Astrocyte of the spinal cord (primary cell): ENCODE measurements around the gene NF1.

ENCODE experiments used
- DNase-seq: peaks from one replicate; pipeline ENCODE4 v3.0.0; 2011; ENCODE audit warnings: low read depth, low spot score
- H3K4me3 ChIP-seq: 2 replicates; pipeline ENCODE4 v1.5.1; 2011; ENCODE audit warnings: low read depth, mild to moderate bottlenecking, low read length, moderate library complexity
- in situ Hi-C: cut with HindIII; loops from 2 replicates; pipeline ENCODE4 v1.10.0; 2017; ENCODE audit warnings: low sequenced_read_pairs
- TF ChIP-seq, protein P1 (sequence below): IDR thresholded peaks from 2 replicates; pipeline ENCODE4 v1.5.1; 2012; ENCODE audit warnings: low read depth, mild to moderate bottlenecking, low read length, inconsistent platforms

Gene NF1

DNA sequence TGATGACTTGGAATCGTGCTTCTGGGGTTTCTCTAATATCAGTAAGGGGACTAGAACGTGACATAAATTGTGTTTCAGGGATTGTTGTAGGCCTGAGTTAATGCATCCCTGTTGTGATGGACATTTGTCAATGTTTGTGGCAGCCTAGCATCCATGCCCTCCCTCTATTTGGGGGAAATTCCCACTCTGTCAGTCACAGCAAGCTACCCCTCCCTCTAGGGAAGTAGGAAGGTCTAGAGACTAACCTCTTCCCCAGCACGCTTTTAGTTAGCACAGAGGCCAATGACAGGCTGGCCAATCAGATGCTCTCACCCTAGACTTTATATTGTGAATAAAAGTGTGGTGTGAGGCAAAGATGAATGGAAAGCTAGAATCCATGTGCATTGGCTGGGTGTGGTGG lies 32.4 kb upstream of the NF1 start:
- in situ Hi-C loops = no loop called here
- no peak overlapping the region for H3K4me3 ChIP-seq
- TF ChIP-seq, protein P1, sequence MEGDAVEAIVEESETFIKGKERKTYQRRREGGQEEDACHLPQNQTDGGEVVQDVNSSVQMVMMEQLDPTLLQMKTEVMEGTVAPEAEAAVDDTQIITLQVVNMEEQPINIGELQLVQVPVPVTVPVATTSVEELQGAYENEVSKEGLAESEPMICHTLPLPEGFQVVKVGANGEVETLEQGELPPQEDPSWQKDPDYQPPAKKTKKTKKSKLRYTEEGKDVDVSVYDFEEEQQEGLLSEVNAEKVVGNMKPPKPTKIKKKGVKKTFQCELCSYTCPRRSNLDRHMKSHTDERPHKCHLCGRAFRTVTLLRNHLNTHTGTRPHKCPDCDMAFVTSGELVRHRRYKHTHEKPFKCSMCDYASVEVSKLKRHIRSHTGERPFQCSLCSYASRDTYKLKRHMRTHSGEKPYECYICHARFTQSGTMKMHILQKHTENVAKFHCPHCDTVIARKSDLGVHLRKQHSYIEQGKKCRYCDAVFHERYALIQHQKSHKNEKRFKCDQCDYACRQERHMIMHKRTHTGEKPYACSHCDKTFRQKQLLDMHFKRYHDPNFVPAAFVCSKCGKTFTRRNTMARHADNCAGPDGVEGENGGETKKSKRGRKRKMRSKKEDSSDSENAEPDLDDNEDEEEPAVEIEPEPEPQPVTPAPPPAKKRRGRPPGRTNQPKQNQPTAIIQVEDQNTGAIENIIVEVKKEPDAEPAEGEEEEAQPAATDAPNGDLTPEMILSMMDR = no peak
- no peak for DNase-seq

DNA sequence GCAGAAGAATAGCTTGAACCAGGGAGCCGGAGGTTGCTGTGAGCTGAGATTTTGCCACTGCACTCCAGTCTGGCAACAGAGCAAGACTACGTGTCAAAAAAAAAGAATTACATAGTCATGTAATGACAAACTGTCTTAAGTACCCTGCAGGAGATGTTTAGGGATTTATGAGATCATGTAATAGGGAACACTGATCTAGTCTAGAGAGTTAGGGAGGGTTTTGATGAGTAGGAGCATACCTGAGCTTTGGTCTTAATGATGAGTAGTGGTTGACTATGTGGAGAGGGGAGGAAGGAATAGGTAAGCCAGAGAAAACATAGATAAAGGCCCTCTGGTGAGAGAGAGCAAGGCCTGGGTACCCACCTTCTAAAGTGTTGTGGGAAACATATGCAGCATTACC lies 30.1 kb upstream of the NF1 start:
- H3K4me3 ChIP-seq = no peak overlapping the region
- DNase-seq = no peak
- TF ChIP-seq, protein P1 = no peak
- in situ Hi-C loops = no loop called here

DNA sequence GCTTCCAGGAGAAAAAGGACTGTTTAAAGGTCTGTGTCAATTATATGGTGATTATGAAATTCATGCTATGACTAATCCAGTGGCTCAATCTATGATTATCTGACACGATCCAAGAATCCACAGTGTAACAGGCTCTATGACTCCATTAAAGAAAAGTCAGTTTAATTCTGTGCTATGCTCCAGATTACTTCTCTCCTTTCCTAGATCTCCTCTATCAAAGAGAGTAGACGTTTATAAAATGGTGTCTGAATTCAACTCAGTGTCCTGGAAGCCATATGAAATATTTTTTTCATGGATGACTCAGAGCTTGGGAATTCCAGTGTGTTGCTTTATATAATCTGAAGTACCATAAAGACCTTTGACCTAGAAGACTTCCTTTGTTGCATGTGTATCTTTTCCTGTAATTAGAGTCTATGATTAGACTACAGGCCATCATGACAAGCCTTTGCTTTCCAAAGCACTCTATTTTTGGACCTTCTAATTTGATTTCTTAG lies 27.0 kb upstream of the NF1 start:
- in situ Hi-C loops = no loop called here
- TF ChIP-seq, protein P1 = no peak
- no peak overlapping the region for H3K4me3 ChIP-seq
- DNase-seq = peak; percentile 76

DNA sequence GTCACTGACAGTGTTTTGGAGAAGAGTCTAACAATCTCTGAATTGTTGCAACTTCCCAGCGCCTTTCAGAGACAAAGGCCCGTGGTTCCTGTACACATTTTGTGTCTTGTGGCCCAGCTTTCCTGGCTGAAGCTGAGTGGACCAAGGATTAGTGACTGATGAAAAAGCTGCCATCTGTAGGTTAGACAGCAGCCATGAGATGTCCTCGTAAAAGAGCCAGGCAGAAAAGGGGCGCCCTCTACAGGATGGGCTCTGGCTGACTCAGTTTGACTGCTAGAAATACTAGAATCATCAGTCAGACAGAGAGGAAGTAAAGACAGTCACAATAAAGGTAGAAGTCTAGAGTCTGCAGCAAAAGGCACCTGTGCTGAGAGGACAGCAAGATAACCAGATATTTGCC lies 26.5 kb upstream of the NF1 start:
- TF ChIP-seq, protein P1 = peak; percentile 39
- in situ Hi-C loops = no loop called here
- H3K4me3 ChIP-seq = no peak overlapping the region
- DNase-seq = no peak

DNA sequence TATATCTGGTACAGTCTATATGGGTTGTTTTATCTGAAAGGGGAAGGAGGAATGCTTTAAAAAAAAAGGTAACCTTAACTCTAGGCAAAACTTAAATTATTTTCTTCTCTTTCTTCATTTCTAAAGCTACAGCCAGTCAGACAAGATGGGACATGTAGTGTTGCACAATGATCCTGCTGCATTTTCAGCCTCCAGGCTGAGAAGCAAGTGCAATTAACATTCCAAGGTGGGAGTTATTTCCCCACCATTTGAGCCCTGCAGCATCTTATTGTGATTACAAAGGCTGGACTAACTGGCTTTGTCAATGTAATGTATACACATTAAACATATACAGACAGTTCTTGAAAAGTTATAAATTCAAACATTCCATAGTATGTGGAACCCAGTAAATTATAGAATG lies 22.6 kb upstream of the NF1 start:
- DNase-seq = no peak
- in situ Hi-C loops = no loop called here
- TF ChIP-seq, protein P1 = no peak
- H3K4me3 ChIP-seq = no peak overlapping the region

DNA sequence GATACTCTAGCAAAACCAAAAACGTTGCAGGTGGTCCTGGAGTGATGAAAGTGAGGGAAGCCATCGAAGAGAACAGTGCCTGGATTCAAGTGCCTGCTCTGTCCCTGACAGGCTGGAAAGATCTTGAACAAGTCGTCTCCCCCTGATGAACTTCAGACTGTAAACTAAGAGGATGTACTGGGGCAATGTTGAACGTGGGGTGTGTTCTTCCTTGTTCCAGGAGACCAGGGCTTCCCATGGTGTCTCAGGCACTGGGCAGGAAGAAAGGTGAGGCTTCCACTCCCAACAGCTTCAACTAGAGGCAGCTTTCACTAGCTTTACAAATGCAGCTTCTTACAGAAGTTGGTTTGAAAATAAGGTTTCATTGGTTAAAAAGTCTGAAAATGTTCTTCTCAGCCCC lies 21.4 kb upstream of the NF1 start:
- in situ Hi-C loops = no loop called here
- TF ChIP-seq, protein P1 = no peak
- H3K4me3 ChIP-seq = no peak overlapping the region
- DNase-seq = no peak
